GM18873 (cell line): ENCODE results near the gene SCD5.
A peak's percentile ranks its signal among the peaks of the same experiment; 100 is the strongest.

Source experiments
- ATAC-seq: cut with Tn5 transposase; IDR thresholded peaks from one replicate; pipeline ENCODE4 v1.9.1; 2021; ENCODE audit warnings: mild to moderate bottlenecking, moderate library complexity, moderate number of reproducible peaks; ENCODE audit not compliant: unreplicated experiment, low FRiP score

The SCD5 gene

GRCh38 chr4:82739287-82740190, 59.1 kb downstream of the SCD5 start:
- peak; percentile 85 for ATAC-seq

GRCh38 chr4:82737354-82737753, 61.2 kb downstream of the SCD5 start:
- ATAC-seq = no peak

- ATAC-seq = no peak
These were observed 65.0 kb downstream of the SCD5 start for GRCh38 chr4:82733636-82734035.

- no peak for ATAC-seq
These were observed 70.3 kb downstream of the SCD5 start for GRCh38 chr4:82728301-82728700.

GRCh38 chr4:82726596-82726995, 72.0 kb downstream of the SCD5 start:
- no peak for ATAC-seq

GRCh38 chr4:82721819-82722423, 76.7 kb downstream of the SCD5 start:
- ATAC-seq = no peak

GRCh38 chr4:82718162-82718940, 80.2 kb downstream of the SCD5 start:
- no peak for ATAC-seq

- no peak for ATAC-seq
These were observed 82.6 kb downstream of the SCD5 start for GRCh38 chr4:82715731-82716617.

GRCh38 chr4:82713856-82714255, 84.7 kb downstream of the SCD5 start:
- ATAC-seq = no peak

- ATAC-seq = no peak
These were observed 86.0 kb downstream of the SCD5 start for GRCh38 chr4:82712561-82712960.

GRCh38 chr4:82711158-82711785, 87.3 kb downstream of the SCD5 start:
- ATAC-seq = no peak

GRCh38 chr4:82710197-82710929, 88.2 kb downstream of the SCD5 start:
- ATAC-seq = no peak

- no peak for ATAC-seq
These were observed 89.6 kb downstream of the SCD5 start for GRCh38 chr4:82708982-82709381.

- no peak for ATAC-seq
These were observed 92.1 kb downstream of the SCD5 start for GRCh38 chr4:82706349-82707000.

GRCh38 chr4:82705928-82706300, 92.7 kb downstream of the SCD5 start:
- ATAC-seq = no peak

GRCh38 chr4:82705169-82705927, 93.2 kb downstream of the SCD5 start:
- no peak for ATAC-seq

GRCh38 chr4:82704156-82704555, 94.4 kb downstream of the SCD5 start:
- ATAC-seq = no peak

- no peak for ATAC-seq
These were observed 100.2 kb downstream of the SCD5 start for GRCh38 chr4:82698412-82698811.
